PC-3 (cell line): ENCODE results near the gene DGCR2. TPM values are rescaled to one million over a fixed set of nuclear protein-coding genes. Genes with fewer than 3 reads are reported as not detected.

Experiments used
- ATAC-seq: fragments of 200-7000 bp; cut with Tn5 transposase; 2 replicates; pipeline ENCODE4 v1.9.1; 2020; ENCODE audit warnings: mild to moderate bottlenecking, moderate library complexity
- BruUV-seq: library from RNA; stranded (reverse); fragments of 400-500 nt; replicated peaks from 2 replicates; lab custom pipeline; 2021; lab: Mats Ljungman, UMichigan
- CTCF ChIA-PET: fragments of 300-600 bp; sonication (Branson Sonifier 250); formaldehyde crosslinking; loops from one replicate; lab custom pipeline; 2022; ENCODE audit warnings: antibody characterized with exemption; lab: Charles Lee
- POLR2A ChIA-PET: fragments of 300-600 bp; sonication (Branson Sonifier 250); formaldehyde crosslinking; loops from one replicate; lab custom pipeline; 2022; ENCODE audit warnings: antibody characterized with exemption; ENCODE audit not compliant: unreplicated experiment; lab: Charles Lee
- DNase-seq: peaks from one replicate; pipeline ENCODE4 v3.0.0-alpha.2; 2015
- H2AFZ ChIP-seq: fragments of 300-600 bp; sonication (generic); 2 replicates; pipeline ENCODE4 v1.6.0; 2016; ENCODE audit warnings: antibody characterized with exemption, low read length
- H3F3A ChIP-seq: fragments of 300-600 bp; sonication (generic); one replicate; pipeline ENCODE4 v1.6.0; 2017; ENCODE audit warnings: antibody characterized with exemption, low read length, control low read depth, mild to moderate bottlenecking; ENCODE audit not compliant: unreplicated experiment
- H3K27ac ChIP-seq: fragments of 300-600 bp; sonication (generic); 2 replicates; pipeline ENCODE4 v1.5.1; 2016; ENCODE audit warnings: mild to moderate bottlenecking, low read length
- H3K27me3 ChIP-seq: fragments of 300-600 bp; sonication (generic); 2 replicates; pipeline ENCODE4 v1.6.1; 2016; ENCODE audit warnings: low read length, mixed read lengths
- H3K36me3 ChIP-seq: fragments of 300-600 bp; sonication (generic); 2 replicates; pipeline ENCODE4 v1.6.1; 2016; ENCODE audit warnings: low read depth, mixed run types, low read length, mixed read lengths
- H3K4me1 ChIP-seq: fragments of 300-600 bp; sonication (generic); 2 replicates; pipeline ENCODE4 v1.5.1; 2016; ENCODE audit warnings: low read length; ENCODE audit not compliant: insufficient read depth
- H3K4me2 ChIP-seq: fragments of 300-600 bp; sonication (generic); 2 replicates; pipeline ENCODE4 v1.6.0; 2016; ENCODE audit warnings: low read length
- H3K4me3 ChIP-seq: fragments of 300-600 bp; sonication (generic); 2 replicates; pipeline ENCODE4 v1.5.1; 2016; ENCODE audit warnings: mild to moderate bottlenecking, low read length, mixed read lengths
- H3K79me2 ChIP-seq: fragments of 300-600 bp; sonication (generic); 2 replicates; pipeline ENCODE4 v1.6.1; 2017; ENCODE audit warnings: low read length, mixed read lengths
- H3K9ac ChIP-seq: fragments of 300-600 bp; sonication (generic); 2 replicates; pipeline ENCODE4 v1.6.0; 2016; ENCODE audit warnings: mild to moderate bottlenecking, low read length
- H3K9me2 ChIP-seq: fragments of 300-600 bp; sonication (generic); replicated peaks from 2 replicates; pipeline ENCODE4 v1.6.1; 2016; ENCODE audit warnings: mixed run types, low read length, mixed read lengths
- H3K9me3 ChIP-seq: fragments of 300-600 bp; sonication (generic); 2 replicates; pipeline ENCODE4 v1.6.1; 2016; ENCODE audit warnings: low read length, mixed read lengths
- H4K20me1 ChIP-seq: fragments of 300-600 bp; sonication (generic); 2 replicates; pipeline ENCODE4 v1.6.1; 2016; ENCODE audit warnings: low read length, mixed read lengths
- EZH2 ChIP-seq: fragments of 300-600 bp; sonication (generic); IDR thresholded peaks from one replicate; pipeline ENCODE4 v1.6.1; 2017; ENCODE audit warnings: antibody characterized with exemption, mild to moderate bottlenecking, low read length; ENCODE audit not compliant: unreplicated experiment
- EZH2phosphoT487 ChIP-seq: fragments of 300-600 bp; sonication (generic); IDR thresholded peaks from 2 replicates; pipeline ENCODE4 v1.6.1; 2018; ENCODE audit warnings: mild to moderate bottlenecking, antibody characterized with exemption, low read length, borderline replicate concordance
- intact Hi-C: fragments of 100-400 bp; cut with micrococcal nuclease; formaldehyde crosslinking; loops from 2 replicates; pipeline ENCODE4 v1.9.0; 2023
- total RNA-seq: library from RNA; depleted of rRNA; stranded (reverse); fragments of >200 nt; gene quantifications from 2 replicates; pipeline ENCODE4 v1.2.3, GENCODE V29; 2014
- TF ChIP-seq, protein P1 (sequence below): fragments of 300-600 bp; sonication (generic); conservative IDR thresholded peaks from 2 replicates; pipeline ENCODE4 v1.5.1; 2017; ENCODE audit warnings: antibody characterized with exemption, low read depth, mild to moderate bottlenecking, low read length

Gene DGCR2
- total RNA-seq, 1 experiment from 2014 or later, result 36.1 TPM

- DNase-seq (no peak), ATAC-seq (no peak)
- no TSS peak for BruUV-seq
- H3K79me2 ChIP-seq, result no peaks in the 10 kb centered on the region
- no peaks in the 10 kb centered on the region for H3K9me3 ChIP-seq
- H3K4me1 ChIP-seq, result no peaks in the 10 kb centered on the region
- no peak overlapping the region for H3K27ac ChIP-seq
- no peaks in the 10 kb centered on the region for H3K27me3 ChIP-seq
- no peak for TF ChIP-seq EZH2
- TF ChIP-seq EZH2phosphoT487, result no peak
- TF ChIP-seq, protein P1, sequence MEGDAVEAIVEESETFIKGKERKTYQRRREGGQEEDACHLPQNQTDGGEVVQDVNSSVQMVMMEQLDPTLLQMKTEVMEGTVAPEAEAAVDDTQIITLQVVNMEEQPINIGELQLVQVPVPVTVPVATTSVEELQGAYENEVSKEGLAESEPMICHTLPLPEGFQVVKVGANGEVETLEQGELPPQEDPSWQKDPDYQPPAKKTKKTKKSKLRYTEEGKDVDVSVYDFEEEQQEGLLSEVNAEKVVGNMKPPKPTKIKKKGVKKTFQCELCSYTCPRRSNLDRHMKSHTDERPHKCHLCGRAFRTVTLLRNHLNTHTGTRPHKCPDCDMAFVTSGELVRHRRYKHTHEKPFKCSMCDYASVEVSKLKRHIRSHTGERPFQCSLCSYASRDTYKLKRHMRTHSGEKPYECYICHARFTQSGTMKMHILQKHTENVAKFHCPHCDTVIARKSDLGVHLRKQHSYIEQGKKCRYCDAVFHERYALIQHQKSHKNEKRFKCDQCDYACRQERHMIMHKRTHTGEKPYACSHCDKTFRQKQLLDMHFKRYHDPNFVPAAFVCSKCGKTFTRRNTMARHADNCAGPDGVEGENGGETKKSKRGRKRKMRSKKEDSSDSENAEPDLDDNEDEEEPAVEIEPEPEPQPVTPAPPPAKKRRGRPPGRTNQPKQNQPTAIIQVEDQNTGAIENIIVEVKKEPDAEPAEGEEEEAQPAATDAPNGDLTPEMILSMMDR, result no peak
- intact Hi-C loops, result no loop called here
- no peaks in the 10 kb centered on the region for H4K20me1 ChIP-seq
- no peak overlapping the region for H3K4me3 ChIP-seq
- no peak overlapping the region for H2AFZ ChIP-seq
- H3K9me2 ChIP-seq, result no peaks in the 10 kb centered on the region
- ChIA-PET POLR2A (no interaction called here), CTCF (no interaction called here)
- peaks cover 4% of the 10 kb centered on the region; the same call in 1 of the 2 replicates for H3K36me3 ChIP-seq
- no peaks in the 10 kb centered on the region for H3F3A ChIP-seq
- no peak overlapping the region for H3K9ac ChIP-seq
- H3K4me2 ChIP-seq, result no peak overlapping the region
These were observed 80.5 kb downstream of the DGCR2 start for GRCh38 chr22:19041704-19042074.

GRCh38 chr22:19040888-19041703, 81.1 kb downstream of the DGCR2 start:
- Histone ChIP-seq H3K9me3 (no peaks in the 10 kb centered on the region), H4K20me1 (no peaks in the 10 kb centered on the region), H3F3A (no peaks in the 10 kb centered on the region), H3K79me2 (no peaks in the 10 kb centered on the region), H3K9me2 (no peaks in the 10 kb centered on the region), H2AFZ (no peak overlapping the region), H3K4me1 (no peaks in the 10 kb centered on the region), H3K27me3 (no peaks in the 10 kb centered on the region), H3K27ac (no peak overlapping the region), H3K36me3 (no peaks in the 10 kb centered on the region; the same call in 1 of the 2 replicates), H3K9ac (no peak overlapping the region), H3K4me3 (no peak overlapping the region), H3K4me2 (no peak overlapping the region)
- no peak for TF ChIP-seq EZH2phosphoT487
- TF ChIP-seq, protein P1, result no peak
- TF ChIP-seq EZH2, result no peak
- BruUV-seq, result no TSS peak
- ChIA-PET CTCF (no interaction called here), POLR2A (no interaction called here)
- DNase-seq (no peak), ATAC-seq (no peak)
- intact Hi-C loops, result no loop called here

- ATAC-seq (no peak), DNase-seq (no peak)
- Histone ChIP-seq H3K4me2 (no peak overlapping the region), H3K4me3 (no peak overlapping the region), H4K20me1 (no peaks in the 10 kb centered on the region), H3K27ac (no peak overlapping the region), H2AFZ (no peak overlapping the region), H3K27me3 (no peaks in the 10 kb centered on the region), H3K9me3 (no peaks in the 10 kb centered on the region), H3K36me3 (no peaks in the 10 kb centered on the region; the same call in 1 of the 2 replicates), H3F3A (no peaks in the 10 kb centered on the region), H3K4me1 (no peaks in the 10 kb centered on the region), H3K9ac (no peak overlapping the region), H3K9me2 (no peaks in the 10 kb centered on the region), H3K79me2 (no peaks in the 10 kb centered on the region)
- no peak for TF ChIP-seq EZH2phosphoT487
- TF ChIP-seq, protein P1, result no peak
- no peak for TF ChIP-seq EZH2
- intact Hi-C loops, result no loop called here
- ChIA-PET POLR2A (no interaction called here), CTCF (no interaction called here)
- BruUV-seq, result no TSS peak
These were observed 81.8 kb downstream of the DGCR2 start for GRCh38 chr22:19040391-19040861.
